BJ (cell line): ENCODE results near the gene MAP3K9. TPM values are rescaled to one million over a fixed set of nuclear protein-coding genes. Genes with fewer than 3 reads are reported as not detected.

ENCODE experiments used
- CTCF ChIA-PET: fragments of 350-600 bp; formaldehyde crosslinking; extraction: SDS; loops from one replicate; lab custom pipeline; 2021; ENCODE audit warnings: antibody characterized with exemption, inconsistent platforms; lab: Yijun Ruan, JAX
- POLR2A ChIA-PET: fragments of 300-600 bp; sonication (Branson Sonifier 250); formaldehyde crosslinking; extraction: SDS; loops from one replicate; lab custom pipeline; 2021; ENCODE audit warnings: antibody characterized with exemption; lab: Charles Lee
- DNase-seq: peaks from one replicate; pipeline ENCODE4 v3.0.0-alpha.2; 2011; ENCODE audit warnings: low read depth
- H3K27me3 ChIP-seq: 2 replicates; pipeline ENCODE4 v1.6.0; 2011; ENCODE audit warnings: low read length; ENCODE audit not compliant: control insufficient read depth, insufficient read depth
- H3K36me3 ChIP-seq: 2 replicates; pipeline ENCODE4 v1.5.1; 2011; ENCODE audit warnings: low read length; ENCODE audit not compliant: control insufficient read depth, insufficient read depth
- H3K4me3 ChIP-seq: 2 replicates; pipeline ENCODE4 v1.5.1; 2011; ENCODE audit warnings: low read depth, mild to moderate bottlenecking, control low read depth, low read length
- CTCF ChIP-seq: IDR thresholded peaks from 2 replicates; pipeline ENCODE4 v1.5.1; 2011; ENCODE audit warnings: low read depth, mild to moderate bottlenecking, control low read depth, inconsistent platforms, low read length, moderate library complexity; ENCODE audit not compliant: insufficient read depth
- polyA plus RNA-seq: library from polyadenylated mRNA; depleted of rRNA; stranded (reverse); fragments of >200 nt; gene quantifications from 2 replicates; pipeline ENCODE4 v1.2.3, GENCODE V29; 2011

MAP3K9 gene
- polyA plus RNA-seq, 1 experiment = 0.45 TPM

GRCh38 chr14:70814466-70814865 is 5.2 kb upstream of the MAP3K9 start:
- ChIA-PET POLR2A (no interaction called here), CTCF (no interaction called here)

GRCh38 chr14:70812124-70812818 is 3.0 kb upstream of the MAP3K9 start:
- DNase-seq = no peak
- ChIA-PET POLR2A (no interaction called here), CTCF (no interaction called here)
- Histone ChIP-seq H3K27me3 (peaks cover 8% of the 10 kb centered on the region; the same call in 1 of the 2 replicates), H3K4me3 (no peak overlapping the region), H3K36me3 (no peaks in the 10 kb centered on the region)
- TF ChIP-seq CTCF = no peak

More at GRCh38 chr14:70814466-70814865, 5.2 kb upstream of the MAP3K9 start:
- Histone ChIP-seq H3K27me3 (0 out of 2 replicates have a peak, but pooled peaks cover 3% of the 10 kb centered on the region), H3K36me3 (no peaks in the 10 kb centered on the region), H3K4me3 (no peak overlapping the region)
- DNase-seq = no peak
- no peak for TF ChIP-seq CTCF

- TF ChIP-seq CTCF = no peak
- CTCF ChIA-PET = no interaction called here
- H3K27me3 ChIP-seq = peaks cover 8% of the 10 kb centered on the region; the same call in 1 of the 2 replicates
Measured at GRCh38 chr14:70811578-70811977, 2.3 kb upstream of the MAP3K9 start.

GRCh38 chr14:70811050-70811449 is 1.7 kb upstream of the MAP3K9 start:
- Histone ChIP-seq H3K27me3 (peaks cover 8% of the 10 kb centered on the region; the same call in 1 of the 2 replicates), H3K36me3 (no peaks in the 10 kb centered on the region), H3K4me3 (no peak overlapping the region)
- CTCF ChIA-PET = no interaction called here
- DNase-seq = no peak
- no peak for TF ChIP-seq CTCF
- POLR2A ChIA-PET = no interaction called here

More at GRCh38 chr14:70811578-70811977, 2.3 kb upstream of the MAP3K9 start:
- Histone ChIP-seq H3K36me3 (no peaks in the 10 kb centered on the region), H3K4me3 (no peak overlapping the region)
- POLR2A ChIA-PET = no interaction called here
- DNase-seq = no peak

GRCh38 chr14:70810621-70811020 is 1.3 kb upstream of the MAP3K9 start:
- DNase-seq = no peak
- ChIA-PET POLR2A (no interaction called here), CTCF (interaction anchor here (0.9 to 1.0 kb wide), 2 partner anchors 22 to 42 kb away, joined by 3 to 4 read pairs; no protein-coding TSS in a partner anchor)
- Histone ChIP-seq H3K27me3 (peaks cover 8% of the 10 kb centered on the region; the same call in 1 of the 2 replicates), H3K4me3 (no peak overlapping the region), H3K36me3 (no peaks in the 10 kb centered on the region)
- TF ChIP-seq CTCF = no peak
